ENCODE results near the gene PTCHD1.
A peak's percentile ranks its signal among the peaks of the same experiment; 100 is the strongest.

Gene PTCHD1
- long read RNA-seq, donor 1: 0 reads
- long read RNA-seq, donor 2: 0 reads
- long read RNA-seq, donor 3: 0 reads
- long read RNA-seq, donor 4: 0 reads
- long read RNA-seq, donor 5: 0 reads
- long read RNA-seq, donor 6: 0 reads
- long read RNA-seq, donor 7: 0 reads
- long read RNA-seq, donor 8: 0 reads

GRCh38 chrX:23334848-23335599 lies at the start of gene PTCHD1:
Gene PTCHD1 (plus strand): TSS chrX:23334849. CDS start chrX:23334876, 27 bp downstream.
- peak; percentile 55 for DNase-seq

- DNase-seq: no peak
Measured at GRCh38 chrX:23286731-23287130, 47.9 kb upstream of the PTCHD1 start.

GRCh38 chrX:23287191-23287725 lies 47.4 kb upstream of the PTCHD1 start:
- DNase-seq: no peak

- no peak for DNase-seq
Measured at GRCh38 chrX:23292354-23292987, 42.2 kb upstream of the PTCHD1 start.

- peak; percentile 13 for DNase-seq
Measured at GRCh38 chrX:23292988-23293651, 41.5 kb upstream of the PTCHD1 start.

- no peak for DNase-seq
Measured at GRCh38 chrX:23304881-23305280, 29.8 kb upstream of the PTCHD1 start.

GRCh38 chrX:23311731-23312130 lies 22.9 kb upstream of the PTCHD1 start:
- DNase-seq: no peak

- no peak for DNase-seq
Measured at GRCh38 chrX:23312136-23312535, 22.5 kb upstream of the PTCHD1 start.

GRCh38 chrX:23317799-23318724 lies 16.6 kb upstream of the PTCHD1 start:
- peak; percentile 20 for DNase-seq

GRCh38 chrX:23327104-23327503 lies 7.5 kb upstream of the PTCHD1 start:
- no peak for DNase-seq

GRCh38 chrX:23331701-23332100 lies 2.9 kb upstream of the PTCHD1 start:
- DNase-seq: peak; percentile 4

GRCh38 chrX:23332101-23332887 lies 2.4 kb upstream of the PTCHD1 start:
- DNase-seq: peak; percentile 26

GRCh38 chrX:23332888-23333821 lies 1.5 kb upstream of the PTCHD1 start:
- DNase-seq: peak; percentile 51

- DNase-seq: no peak
Measured at GRCh38 chrX:23333842-23334520, 668 bp upstream of the PTCHD1 start.

GRCh38 chrX:23334521-23334847 lies 165 bp upstream of the PTCHD1 start:
- DNase-seq: no peak

- DNase-seq: no peak
Measured at GRCh38 chrX:23338334-23338733, 3.7 kb downstream of the PTCHD1 start.

GRCh38 chrX:23341452-23341851 lies 6.8 kb downstream of the PTCHD1 start:
- DNase-seq: no peak

GRCh38 chrX:23344238-23344903 lies 9.7 kb downstream of the PTCHD1 start:
- DNase-seq: no peak

- DNase-seq: no peak
Measured at GRCh38 chrX:23344904-23345271, 10.2 kb downstream of the PTCHD1 start.

Data from right kidney (tissue), 9 donors.